H9 (cell line): ENCODE measurements around the gene IFT52. TPM values are rescaled to one million over a fixed set of nuclear protein-coding genes. Genes with fewer than 3 reads are reported as not detected.

Experiments
- DNase-seq: peaks from one replicate; pipeline ENCODE4 v3.0.0-alpha.2; 2017
- H2AFZ ChIP-seq: one replicate; pipeline ENCODE4 v1.6.1; 2013; ENCODE audit warnings: mild to moderate bottlenecking, low read length, control low read depth, moderate library complexity
- H2AK5ac ChIP-seq: 2 replicates; pipeline ENCODE4 v1.6.1; 2013; ENCODE audit warnings: low read length, control low read depth, mixed read lengths; ENCODE audit not compliant: insufficient read length
- H2BK120ac ChIP-seq: one replicate; pipeline ENCODE4 v1.6.1; 2013; ENCODE audit warnings: low read depth, mild to moderate bottlenecking, low read length, control low read depth, inconsistent platforms; ENCODE audit not compliant: poor library complexity, severe bottlenecking
- H2BK12ac ChIP-seq: 2 replicates; pipeline ENCODE4 v1.6.1; 2013; ENCODE audit warnings: low read length, control low read depth, mixed read lengths, low read depth; ENCODE audit not compliant: insufficient read length
- H2BK15ac ChIP-seq: 2 replicates; pipeline ENCODE4 v1.6.1; 2013; ENCODE audit warnings: low read depth, low read length, control low read depth
- H2BK20ac ChIP-seq: one replicate; pipeline ENCODE4 v1.6.1; 2013; ENCODE audit warnings: low read depth, mild to moderate bottlenecking, low read length, control low read depth, inconsistent platforms; ENCODE audit not compliant: poor library complexity, severe bottlenecking
- H2BK5ac ChIP-seq: 2 replicates; pipeline ENCODE4 v1.6.1; 2013; ENCODE audit warnings: low read length, control low read depth, mixed read lengths; ENCODE audit not compliant: insufficient read length
- H3K14ac ChIP-seq: 2 replicates; pipeline ENCODE4 v1.6.1; 2013; ENCODE audit warnings: low read length, control low read depth; ENCODE audit not compliant: insufficient read depth
- H3K18ac ChIP-seq: 2 replicates; pipeline ENCODE4 v1.6.1; 2013; ENCODE audit warnings: low read depth, mild to moderate bottlenecking, mixed read lengths, low read length, control low read depth; ENCODE audit not compliant: insufficient read length
- H3K23ac ChIP-seq: 2 replicates; pipeline ENCODE4 v1.6.1; 2013; ENCODE audit warnings: low read length, control low read depth, mixed read lengths, low read depth; ENCODE audit not compliant: insufficient read length
- H3K23me2 ChIP-seq: 2 replicates; pipeline ENCODE4 v1.6.1; 2013; ENCODE audit warnings: low read depth, mild to moderate bottlenecking, mixed read lengths, low read length, control low read depth; ENCODE audit not compliant: insufficient read length, poor library complexity, severe bottlenecking
- H3K27ac ChIP-seq: 2 replicates; pipeline ENCODE4 v1.5.1; 2013; ENCODE audit warnings: low read length, control low read depth, mixed read lengths, low read depth; ENCODE audit not compliant: insufficient read length
- H3K27me3 ChIP-seq: 2 replicates; pipeline ENCODE4 v1.6.1; 2013; ENCODE audit warnings: low read length, control low read depth, inconsistent platforms; ENCODE audit not compliant: insufficient read depth
- H3K4ac ChIP-seq: 2 replicates; pipeline ENCODE4 v1.6.1; 2013; ENCODE audit warnings: low read depth, mild to moderate bottlenecking, control low read depth, inconsistent platforms, low read length, moderate library complexity
- H3K4me1 ChIP-seq: 2 replicates; pipeline ENCODE4 v1.6.1; 2013; ENCODE audit warnings: low read length, control low read depth, inconsistent platforms; ENCODE audit not compliant: insufficient read depth
- H3K4me2 ChIP-seq: 2 replicates; pipeline ENCODE4 v1.6.1; 2013; ENCODE audit warnings: low read length, control low read depth, mixed read lengths; ENCODE audit not compliant: insufficient read length, insufficient read depth
- H3K56ac ChIP-seq: 2 replicates; pipeline ENCODE4 v1.6.1; 2013; ENCODE audit warnings: low read depth, mild to moderate bottlenecking, mixed read lengths, low read length, control low read depth; ENCODE audit not compliant: insufficient read length
- H3K79me1 ChIP-seq: 2 replicates; pipeline ENCODE4 v1.6.1; 2013; ENCODE audit warnings: low read depth, mild to moderate bottlenecking, moderate library complexity, low read length, control low read depth, inconsistent platforms; ENCODE audit not compliant: insufficient read depth, poor library complexity, severe bottlenecking
- H3K79me2 ChIP-seq: 2 replicates; pipeline ENCODE4 v1.6.1; 2013; ENCODE audit warnings: low read length, control low read depth, inconsistent platforms; ENCODE audit not compliant: insufficient read depth
- H3K9ac ChIP-seq: 2 replicates; pipeline ENCODE4 v1.6.1; 2013; ENCODE audit warnings: low read length, control low read depth, mixed read lengths; ENCODE audit not compliant: insufficient read length; ENCODE audit errors: extremely low read depth
- H3K9me3 ChIP-seq: one replicate; pipeline ENCODE4 v1.6.1; 2013; ENCODE audit warnings: low read depth, low read length, inconsistent platforms; ENCODE audit not compliant: control insufficient read depth
- H3T11ph ChIP-seq: one replicate; pipeline ENCODE4 v1.6.1; 2013; ENCODE audit warnings: mild to moderate bottlenecking, low read length, control low read depth, inconsistent platforms
- H4K20me1 ChIP-seq: one replicate; pipeline ENCODE4 v1.6.1; 2013; ENCODE audit not compliant: control insufficient read depth, insufficient read length, insufficient read depth
- H4K5ac ChIP-seq: 2 replicates; pipeline ENCODE4 v1.6.1; 2013; ENCODE audit warnings: low read depth, mild to moderate bottlenecking, mixed read lengths, low read length, control low read depth; ENCODE audit not compliant: insufficient read length
- H4K8ac ChIP-seq: replicated peaks from 2 replicates; pipeline ENCODE4 v1.6.1; 2013; ENCODE audit warnings: low read length, control low read depth, mixed read lengths, low read depth; ENCODE audit not compliant: insufficient read length
- H4K91ac ChIP-seq: 2 replicates; pipeline ENCODE4 v1.6.1; 2013; ENCODE audit warnings: low read depth, mild to moderate bottlenecking, moderate library complexity, mixed read lengths, low read length, control low read depth; ENCODE audit not compliant: insufficient read length
- H3K27ac Mint-ChIP-seq, 3 experiments: 2 replicates in 2 of 3; 3 replicates in 1 of 3; pipeline ENCODE4 v1.8.0; 2020 to 2021; ENCODE audit warnings: mixed read lengths in 3 of 3, mild to moderate bottlenecking in 1 of 3, moderate library complexity in 1 of 3
- H3K27me3 Mint-ChIP-seq: 2 replicates; pipeline ENCODE4 v1.8.0; 2021; ENCODE audit warnings: low read depth, mild to moderate bottlenecking, moderate library complexity, mixed read lengths
- H3K36me3 Mint-ChIP-seq, 3 experiments: 2 replicates in 2 of 3; 3 replicates in 1 of 3; pipeline ENCODE4 v1.8.0; 2020 to 2021; ENCODE audit warnings: low read depth in 3 of 3, mixed read lengths in 3 of 3; ENCODE audit not compliant: insufficient read depth in 1 of 3
- H3K4me1 Mint-ChIP-seq, 2 experiments: 2 replicates each; pipeline ENCODE4 v1.8.0; 2020; ENCODE audit warnings: mixed read lengths in 2 of 2
- H3K4me3 Mint-ChIP-seq, 2 experiments: 2 replicates in 1 of 2; 3 replicates in 1 of 2; pipeline ENCODE4 v1.8.0; 2020 to 2021; ENCODE audit warnings: mild to moderate bottlenecking in 2 of 2, mixed read lengths in 2 of 2, moderate library complexity in 1 of 2
- H3K9me3 Mint-ChIP-seq, 2 experiments: 2 replicates in 1 of 2; 3 replicates in 1 of 2; pipeline ENCODE4 v1.8.0; 2020; ENCODE audit warnings: mild to moderate bottlenecking in 2 of 2, mixed read lengths in 2 of 2, moderate library complexity in 1 of 2
- CTCF ChIP-seq: fragments of 200-600 bp; sonication (generic); conservative IDR thresholded peaks from 3 replicates; pipeline ENCODE4 v1.8.0; 2021; ENCODE audit warnings: antibody characterized with exemption, mild to moderate bottlenecking
- WGBS: extraction: QIAGEN DNeasy Blood & Tissue Kit; methylation state at CpG from one replicate; pipeline ENCODE4 v1.1.7; 2013; ENCODE audit warnings: missing lambda C conversion rate, low lambda C conversion rate, mixed read lengths; ENCODE audit not compliant: insufficient read length; ENCODE audit errors: extremely low coverage; 5-methylcytosine and 5-hydroxymethylcytosine counted together
- total RNA-seq: library from RNA; stranded (reverse); gene quantifications from 2 replicates; pipeline ENCODE4 v1.2.1, GENCODE V29; 2021

The IFT52 gene
- total RNA-seq, 1 experiment from 2014 or later, result 44.5 TPM

GRCh38 chr20:43665466-43666176 is 74.9 kb downstream of the IFT52 start:
- Histone ChIP-seq H3K23ac (no peak overlapping the region), H4K5ac (no peak overlapping the region), H3K9ac (no peak overlapping the region), H2AFZ (no peak overlapping the region), H2AK5ac (no peak overlapping the region), H3K79me1 (peaks cover 8% of the 10 kb centered on the region), H2BK15ac (no peak overlapping the region), H3K9me3 (no peaks in the 10 kb centered on the region), H3K4me2 (no peak overlapping the region), H4K91ac (no peak overlapping the region), H2BK12ac (no peak overlapping the region), H3K18ac (no peak overlapping the region), H2BK120ac (no peak overlapping the region), H4K8ac (no peak overlapping the region), H3K4me1 (no peaks in the 10 kb centered on the region), H3K27me3 (no peaks in the 10 kb centered on the region; the same call in 1 of the 2 replicates), H3T11ph (no peak overlapping the region), H3K4ac (no peak overlapping the region), H3K23me2 (peaks cover 6% of the 10 kb centered on the region), H3K27ac (no peak overlapping the region), H4K20me1 (no peaks in the 10 kb centered on the region), H2BK20ac (no peak overlapping the region), H2BK5ac (no peak overlapping the region), H3K14ac (no peak overlapping the region), H3K56ac (no peak overlapping the region), H3K79me2 (peaks cover 9% of the 10 kb centered on the region; the same call in 1 of the 2 replicates)
- no CpG with 5 or more reads among the region's 6 CpGs for WGBS
- peaks cover 3 to 8% of the 10 kb centered on the region in 2 experiments; a peak in 3 of 4 replicates for H3K4me1 Mint-ChIP-seq
- no peaks in the 10 kb centered on the region for H3K9me3 Mint-ChIP-seq
- DNase-seq, result no peak
- peak overlapping the region in 1 of 2 experiments; percentile 50; a peak in 3 of 5 replicates for H3K4me3 Mint-ChIP-seq
- peaks cover 4 to 16% (median 16%) of the 10 kb centered on the region in 3 experiments; a peak in 6 of 7 replicates for H3K36me3 Mint-ChIP-seq
- H3K27ac Mint-ChIP-seq, result no peak overlapping the region
- peaks cover 21% of the 10 kb centered on the region for H3K27me3 Mint-ChIP-seq
- no peak for TF ChIP-seq CTCF
